ENCODE data around the gene RRP12.
"Not testable (repeated sequence)": the region's sequence is repeated elsewhere in the genome, so short reads cannot be mapped to it uniquely, and the experiment has no call there.

The RRP12 gene

DNA sequence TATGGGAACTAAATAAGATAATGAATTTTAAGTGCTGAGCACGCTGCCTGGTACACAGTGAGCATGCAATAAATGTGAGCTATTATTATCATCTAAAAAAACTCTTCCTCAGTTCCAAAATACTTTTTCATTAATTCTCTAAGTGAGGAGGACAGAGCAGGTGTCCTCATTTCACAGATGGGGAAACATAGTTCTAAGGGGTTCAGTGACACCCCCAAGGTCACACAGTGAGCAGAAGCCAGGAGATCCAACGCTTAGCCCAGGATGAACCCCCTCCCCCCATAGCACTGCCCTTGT, 6.8 kb upstream of the RRP12 start:
- FAIRE-seq = no peak

DNA sequence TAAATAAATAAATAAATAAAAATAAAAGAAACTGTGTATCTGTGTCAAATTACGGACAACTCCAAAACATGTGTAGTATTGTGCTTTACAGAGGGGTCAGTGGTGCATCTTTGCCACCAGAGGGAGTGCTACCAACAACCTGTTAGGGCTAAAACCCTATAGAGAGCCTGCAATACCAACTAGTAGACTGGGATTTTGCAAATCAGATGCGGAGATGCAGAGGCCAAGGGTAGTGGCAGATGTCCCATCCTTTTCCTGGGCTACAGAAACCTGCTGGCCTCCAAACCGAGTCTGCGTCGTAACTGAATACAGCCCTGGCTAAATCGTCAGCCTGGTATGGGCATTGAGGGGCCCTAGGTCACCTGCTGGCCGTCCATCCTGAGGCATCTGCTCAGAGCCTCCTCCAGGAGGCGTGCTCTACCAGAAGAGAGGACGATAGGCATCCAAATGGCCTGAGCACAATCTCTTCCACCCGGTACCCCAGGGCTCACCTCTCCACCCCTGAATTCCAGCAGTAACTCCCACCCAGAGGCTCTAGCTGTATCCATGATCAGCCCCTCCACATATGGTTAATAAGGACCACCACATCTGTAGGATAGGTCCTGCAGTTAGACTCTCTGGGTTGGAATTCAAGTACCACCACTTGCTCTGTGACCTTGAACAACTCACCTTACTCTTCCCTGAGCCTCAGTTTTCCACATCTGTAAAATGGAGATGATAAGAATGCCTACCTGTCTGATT, 6.2 kb upstream of the RRP12 start:
- no peak for FAIRE-seq

DNA sequence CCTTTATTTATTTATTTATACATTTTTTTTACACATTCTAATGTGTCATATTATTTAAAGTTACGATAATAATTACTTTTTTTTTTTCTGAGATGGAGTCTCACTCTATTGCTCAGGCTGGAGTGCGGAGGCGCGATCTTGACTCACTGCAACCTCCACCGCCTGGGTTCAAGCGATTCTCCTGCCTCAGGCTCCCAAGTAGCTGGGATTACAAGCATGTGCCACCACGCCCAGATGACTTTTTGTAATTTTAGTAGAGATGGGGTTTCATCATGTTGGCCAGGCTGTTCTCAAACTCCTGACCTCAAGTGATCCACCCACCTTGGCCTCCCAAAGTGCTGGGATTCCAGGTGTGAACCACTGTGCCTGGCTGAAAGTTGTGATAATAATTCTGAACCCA, 5.3 kb upstream of the RRP12 start:
- FAIRE-seq = not testable (repeated sequence)

DNA sequence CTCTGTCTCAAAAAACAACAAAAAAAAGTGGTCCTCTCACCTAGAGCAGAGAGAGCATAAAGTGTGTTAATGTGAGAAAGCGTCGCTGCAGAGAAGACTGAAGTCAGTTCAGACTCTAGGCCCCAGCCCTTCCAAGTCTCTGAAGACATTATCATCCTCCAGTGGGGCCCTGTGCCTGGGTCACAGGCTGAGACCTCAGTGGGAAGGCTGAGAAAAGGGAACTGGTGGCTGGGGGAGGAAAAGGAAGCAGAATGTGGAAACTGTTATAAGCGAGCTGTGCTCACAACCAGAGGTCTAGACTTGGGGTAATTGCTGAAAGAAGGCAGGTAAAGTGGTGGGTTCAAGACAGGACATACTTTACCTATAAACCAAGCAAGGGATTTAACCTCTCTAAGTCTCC, 4.9 kb upstream of the RRP12 start:
- no peak for FAIRE-seq

DNA sequence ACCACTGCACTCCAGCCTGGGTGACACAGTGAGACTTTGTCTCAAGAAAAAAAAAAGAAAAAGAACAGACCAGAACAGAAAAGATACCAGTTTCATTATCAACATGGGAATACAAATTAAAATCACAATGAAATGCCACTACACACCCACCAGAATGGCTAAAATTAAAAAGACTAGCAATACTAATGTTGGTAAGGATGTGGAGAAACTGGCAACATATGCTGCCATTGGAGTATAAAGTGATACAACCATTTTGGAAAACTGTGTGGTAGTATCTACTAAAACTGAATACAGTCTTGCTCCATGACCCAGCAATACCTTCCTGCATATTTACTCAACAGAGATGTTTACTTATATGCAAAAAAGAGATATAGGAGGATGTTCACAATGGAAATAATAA, 2.9 kb upstream of the RRP12 start:
- no peak for FAIRE-seq

DNA sequence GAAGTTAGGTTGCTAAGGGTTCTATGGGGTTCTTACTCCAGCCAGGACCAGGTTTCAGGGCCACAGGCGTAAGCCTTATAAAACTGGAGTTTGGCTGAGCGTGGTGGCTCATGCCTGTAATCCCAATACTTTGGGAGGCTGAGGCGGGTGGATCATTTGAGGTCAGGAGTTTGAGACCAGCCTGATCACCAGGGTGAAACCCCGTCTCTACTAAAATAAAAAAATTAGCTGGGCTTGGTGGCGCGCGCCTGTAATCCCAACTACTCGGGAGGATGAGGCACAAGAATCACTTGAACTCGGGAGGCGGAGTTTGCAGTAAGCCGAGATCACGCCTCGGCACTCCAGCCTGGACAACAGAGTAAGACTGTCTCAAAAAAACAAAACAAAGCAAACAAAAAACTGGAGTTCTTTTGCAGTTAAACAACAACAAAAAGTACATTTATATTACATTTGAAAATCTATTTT, 347 bp upstream of the RRP12 start:
- FAIRE-seq = no peak

DNA sequence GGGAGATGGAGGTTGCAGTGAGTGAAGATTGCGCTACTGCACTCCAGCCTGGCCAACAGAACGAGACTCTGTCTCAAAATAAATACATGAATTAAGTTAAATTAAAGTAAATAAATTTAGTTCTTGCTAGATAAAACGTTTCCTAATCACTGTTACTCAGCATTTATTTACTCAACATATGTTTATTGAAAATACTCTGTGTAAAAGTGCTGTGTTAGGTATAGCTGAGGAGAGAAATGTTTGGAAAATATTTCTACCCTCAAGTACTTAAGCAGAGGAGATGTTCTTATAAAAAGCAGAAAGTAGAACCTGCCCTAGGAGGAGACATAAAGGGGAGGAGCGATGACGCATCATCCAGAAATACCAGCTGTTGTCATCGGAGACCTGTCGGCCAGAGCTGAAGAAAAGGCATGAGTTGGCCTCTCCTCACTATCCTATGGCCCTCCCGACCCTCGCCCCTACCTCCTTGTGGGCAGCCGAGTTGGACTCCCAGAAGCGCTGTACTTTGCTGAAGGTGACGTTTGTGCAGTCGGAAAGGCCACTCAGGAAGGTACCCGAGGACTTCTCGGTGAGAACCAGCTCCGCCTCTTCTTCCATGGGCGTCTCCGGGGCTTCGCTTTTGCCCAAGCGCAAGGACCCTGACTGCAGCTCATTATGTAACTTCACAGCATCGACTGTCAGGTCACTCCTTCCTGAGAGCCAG, 1.1 kb downstream of the RRP12 start:
- FAIRE-seq = no peak

DNA sequence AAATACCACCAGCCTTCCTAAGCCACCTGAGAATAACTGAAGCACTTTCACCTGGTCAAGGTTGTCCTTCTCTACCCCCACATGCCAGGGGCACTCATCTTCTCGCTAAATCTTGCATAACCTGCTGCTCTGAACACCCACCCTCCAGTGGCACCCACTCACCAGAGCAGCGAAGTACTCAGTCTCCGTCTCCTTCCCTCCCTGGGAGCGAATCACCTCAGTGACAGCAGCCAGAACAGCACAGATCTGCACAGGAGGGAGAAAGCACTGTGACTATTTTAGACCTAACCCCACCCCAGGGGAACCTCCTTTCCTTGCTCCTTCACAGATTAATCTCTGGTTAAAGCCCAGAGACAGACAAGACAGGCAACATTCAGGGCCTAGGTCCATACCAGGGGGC, 5.1 kb downstream of the RRP12 start:
- FAIRE-seq = no peak

DNA sequence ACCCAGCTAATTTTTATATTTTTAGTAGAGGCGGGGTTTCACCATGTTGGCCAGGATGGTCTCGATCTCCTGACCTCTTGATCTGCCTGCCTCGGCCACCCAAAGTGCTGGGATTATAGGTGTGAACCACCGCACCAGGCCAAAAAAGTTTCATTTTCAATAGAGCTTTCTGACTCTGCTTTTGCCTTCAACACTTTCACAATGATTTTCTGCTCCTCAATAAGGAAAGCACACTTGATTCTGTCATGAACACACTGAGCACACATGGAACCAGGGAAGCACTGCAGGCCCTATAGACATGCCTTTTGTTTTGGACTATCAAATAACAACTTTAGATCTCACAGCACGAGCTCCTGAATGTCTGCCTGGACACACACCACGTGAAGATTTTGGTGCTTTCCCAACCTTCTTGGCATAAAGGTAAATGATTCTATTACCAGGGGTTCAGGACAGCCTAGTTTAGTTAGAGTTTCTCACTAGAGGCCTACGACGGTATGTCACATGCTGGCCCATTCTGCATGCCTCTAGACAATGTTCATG, 8.0 kb downstream of the RRP12 start:
- FAIRE-seq = no peak

DNA sequence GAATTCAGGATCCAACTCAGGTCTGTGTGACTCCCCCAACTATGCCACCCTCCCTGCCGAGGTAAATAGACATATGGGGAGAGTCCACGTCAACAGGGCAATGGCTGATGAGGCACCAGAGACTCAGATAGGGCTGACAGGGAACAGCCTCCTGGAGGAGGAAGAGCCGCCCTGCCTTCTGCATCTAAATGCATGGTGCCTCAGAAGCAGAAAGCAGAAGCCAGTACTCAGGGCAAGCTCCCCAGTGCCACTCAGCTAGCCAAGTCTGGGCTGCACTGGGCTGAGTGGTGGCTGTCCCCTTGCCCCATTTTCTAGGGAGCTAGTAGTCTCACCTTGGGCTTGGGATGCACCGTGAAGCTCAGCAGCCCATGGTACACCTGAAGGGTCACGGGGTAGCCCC, 11.0 kb downstream of the RRP12 start:
- FAIRE-seq = no peak

DNA sequence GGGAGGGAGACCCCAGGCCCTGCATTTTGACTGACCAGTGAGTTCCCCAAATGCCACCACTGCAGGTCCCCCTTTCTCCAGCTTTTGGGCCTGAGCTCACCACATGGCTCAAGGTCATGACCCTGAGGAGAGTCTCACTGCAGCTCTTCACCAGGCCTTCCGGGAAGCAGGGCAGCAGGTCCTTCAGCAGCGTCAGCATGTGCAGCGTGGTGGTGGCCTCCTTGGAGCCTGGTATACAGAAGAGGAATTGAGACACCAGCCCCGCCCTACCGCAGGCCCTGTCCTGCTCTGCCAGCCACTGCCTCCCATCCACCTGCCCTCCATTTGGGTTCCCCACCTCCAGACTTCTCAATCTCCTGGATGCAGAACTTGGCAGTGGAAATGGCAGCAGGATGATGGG, 13.0 kb downstream of the RRP12 start:
- no peak for FAIRE-seq

DNA sequence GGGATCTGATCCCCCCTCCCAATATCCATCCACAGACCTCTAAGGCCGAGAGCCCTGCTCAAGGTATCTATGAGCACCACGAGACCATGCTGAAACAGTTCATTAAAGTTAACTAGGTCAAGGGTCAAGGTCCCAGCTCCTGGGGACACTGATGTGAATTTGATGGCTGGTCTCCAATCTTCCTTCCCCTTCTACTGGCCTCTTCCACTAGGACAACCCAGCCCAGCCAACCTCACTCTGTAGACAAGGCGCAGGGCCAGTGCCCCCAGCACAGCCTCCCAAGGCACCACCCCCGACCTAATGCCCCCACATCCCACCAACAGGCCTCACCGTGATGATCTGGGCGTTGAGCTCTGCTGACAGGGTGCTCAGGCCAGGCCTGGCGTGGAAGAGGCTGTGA, 15.6 kb downstream of the RRP12 start:
- no peak for FAIRE-seq

DNA sequence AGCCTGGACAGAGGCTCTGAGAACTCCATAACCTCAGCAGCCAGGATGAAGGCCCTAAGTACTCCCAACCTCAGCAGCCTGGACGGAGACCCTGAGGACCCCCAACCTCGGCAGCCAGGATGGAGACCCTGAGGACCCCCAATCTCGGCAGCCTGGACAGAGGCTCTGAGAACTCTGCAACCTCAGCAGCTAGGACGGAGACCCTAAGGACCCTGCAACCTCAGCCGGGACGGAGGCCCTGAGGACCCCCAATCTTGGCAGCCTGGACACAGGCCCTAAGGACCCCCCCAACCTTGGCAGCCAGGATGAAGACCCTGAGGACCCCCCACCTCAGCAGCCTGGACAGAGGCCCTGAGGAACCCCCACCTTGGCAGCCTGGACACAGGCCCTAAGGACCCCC, 16.5 kb downstream of the RRP12 start:
- no peak for FAIRE-seq

DNA sequence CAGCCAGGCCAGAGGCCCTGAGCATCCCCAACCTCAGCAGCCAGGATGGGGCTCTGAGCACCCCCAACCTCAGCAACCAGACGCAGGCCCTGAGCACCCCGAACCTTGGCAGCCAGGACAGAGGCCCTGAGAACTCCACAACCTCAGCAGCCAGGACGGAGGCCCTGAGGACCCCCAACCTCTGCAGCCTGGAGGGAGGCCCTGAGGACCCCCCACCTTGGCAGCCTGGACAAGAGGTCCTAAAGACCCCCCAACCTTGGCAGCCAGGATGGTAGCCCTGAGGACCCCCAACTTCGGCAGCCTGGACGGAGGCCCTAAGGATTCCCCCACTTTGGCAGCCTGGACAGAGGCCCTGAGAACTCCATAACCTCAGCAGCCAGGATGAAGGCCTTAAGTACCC, 17.0 kb downstream of the RRP12 start:
- FAIRE-seq = no peak

DNA sequence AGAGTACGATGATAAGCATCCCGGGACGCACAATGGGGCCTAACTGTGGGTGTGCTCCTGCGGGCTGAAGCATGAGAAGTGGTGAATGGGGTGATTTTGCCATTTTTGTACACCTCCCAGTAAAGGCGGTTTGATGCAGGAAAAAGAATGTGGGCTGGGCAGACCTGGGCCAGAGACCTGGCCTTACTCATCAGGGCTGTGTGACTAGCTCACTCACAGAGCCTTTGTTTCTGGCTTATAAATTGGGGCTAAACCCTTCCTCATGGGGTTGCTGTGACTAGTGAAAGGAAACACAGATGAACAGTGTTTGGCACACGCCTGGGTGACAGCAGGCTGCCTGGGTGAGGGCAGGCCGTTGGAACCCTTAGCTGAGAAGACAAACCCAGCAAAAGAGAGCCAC, 18.0 kb downstream of the RRP12 start:
- FAIRE-seq = no peak

DNA sequence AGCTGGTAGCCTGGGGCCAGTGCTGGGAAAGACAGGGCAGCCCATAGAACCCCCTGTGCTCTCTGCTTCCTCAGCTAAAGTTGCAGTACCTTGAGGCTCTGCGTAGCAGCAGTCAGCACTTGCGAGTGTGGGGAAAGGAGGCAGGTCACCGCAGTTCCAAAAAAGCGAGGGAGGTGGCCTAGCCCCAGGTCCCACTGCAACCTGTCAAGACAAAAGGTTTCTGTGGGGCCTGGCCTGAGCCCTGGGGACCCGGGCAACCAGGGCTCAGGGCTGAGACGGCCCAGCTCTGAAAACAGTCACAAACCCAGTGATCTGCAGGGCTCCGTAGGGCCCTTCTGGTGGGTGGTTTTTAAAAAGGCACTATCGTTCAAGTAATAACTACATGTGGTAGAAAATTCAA, 19.5 kb downstream of the RRP12 start:
- FAIRE-seq = no peak

DNA sequence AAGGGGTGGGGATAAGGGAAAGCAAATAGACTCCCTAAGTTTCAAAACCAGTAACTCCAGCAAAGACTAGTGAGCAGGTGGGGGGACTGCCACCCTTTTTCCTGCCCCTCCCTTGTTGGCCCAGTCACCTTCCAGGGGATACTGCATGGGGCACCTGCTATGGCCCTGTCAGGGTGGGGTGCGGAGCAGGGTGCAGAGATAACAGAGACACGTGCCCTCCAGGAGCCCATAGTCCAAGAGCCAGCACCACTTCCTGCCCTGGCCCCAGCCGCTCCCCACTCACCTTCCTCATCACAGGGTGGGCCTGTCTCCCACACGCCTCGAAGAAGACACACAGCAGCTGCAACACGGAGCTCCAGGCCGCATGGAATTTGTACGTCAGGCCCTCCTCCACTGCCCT, 20.6 kb downstream of the RRP12 start:
- no peak for FAIRE-seq

DNA sequence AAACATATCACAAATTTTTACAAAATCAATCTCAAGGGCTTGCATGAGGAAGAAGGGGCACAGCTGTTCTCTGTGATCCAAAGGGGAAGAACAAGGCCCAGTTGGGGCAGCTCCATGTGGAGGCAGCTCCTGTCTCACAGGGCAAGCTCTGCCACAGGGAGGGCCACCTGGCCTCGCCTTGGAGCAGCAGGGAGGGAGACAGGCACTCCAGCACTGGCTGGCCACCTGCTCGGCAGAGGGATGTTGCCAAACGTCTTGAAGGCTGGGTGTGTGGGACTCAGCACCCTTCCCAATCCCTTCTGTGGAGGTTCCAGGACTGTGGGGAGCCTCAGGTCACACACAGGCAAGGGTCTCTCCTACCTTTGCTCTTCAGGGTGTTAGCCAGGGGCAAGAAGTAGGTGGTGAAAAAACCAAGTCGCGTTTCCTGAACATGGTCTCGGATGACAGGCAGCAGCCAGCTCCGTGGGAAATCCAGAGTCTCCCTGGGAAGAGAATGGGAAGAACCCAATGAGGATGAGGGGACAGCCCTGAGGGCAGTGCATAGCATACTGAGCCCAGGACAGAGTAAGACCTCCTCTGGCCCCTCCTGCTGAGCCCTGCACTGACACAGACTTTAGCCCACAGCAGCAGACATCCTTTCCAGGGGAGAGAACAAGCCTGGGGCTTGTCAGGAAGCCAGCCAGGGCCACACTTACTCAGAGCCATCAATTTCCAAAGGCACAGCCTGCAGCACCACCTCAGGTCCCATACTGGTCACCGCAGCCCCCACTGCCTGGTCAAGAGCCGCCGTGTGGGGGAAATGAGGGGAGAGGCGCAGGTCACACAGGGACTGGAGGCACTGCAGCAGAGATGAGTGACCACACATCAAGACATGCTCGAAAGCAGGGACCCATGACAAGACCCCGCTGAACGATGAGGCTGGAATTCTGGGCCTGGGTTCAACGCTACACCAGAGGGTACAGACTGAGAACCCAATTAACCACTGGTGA, 21.9 kb downstream of the RRP12 start:
- no peak for FAIRE-seq

DNA sequence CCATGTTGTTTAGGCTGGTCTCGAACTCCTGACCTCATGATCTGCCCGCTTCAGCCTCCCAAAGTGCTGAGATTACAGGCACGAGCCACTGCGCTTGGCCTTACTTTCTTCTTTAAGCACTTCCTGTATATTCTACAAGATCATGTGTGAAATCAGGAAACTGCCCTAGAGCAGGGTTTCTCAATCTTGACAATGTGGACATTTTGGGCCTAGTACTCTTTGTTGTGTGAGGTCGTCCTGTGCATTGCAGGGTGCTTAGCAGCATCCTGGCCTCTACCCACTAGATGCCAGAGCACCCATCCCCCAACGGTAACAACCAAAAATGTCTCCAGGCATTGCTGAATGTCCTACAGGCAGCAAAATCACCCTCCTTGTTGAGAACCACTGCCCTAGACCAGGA, 24.7 kb downstream of the RRP12 start:
- no peak for FAIRE-seq

DNA sequence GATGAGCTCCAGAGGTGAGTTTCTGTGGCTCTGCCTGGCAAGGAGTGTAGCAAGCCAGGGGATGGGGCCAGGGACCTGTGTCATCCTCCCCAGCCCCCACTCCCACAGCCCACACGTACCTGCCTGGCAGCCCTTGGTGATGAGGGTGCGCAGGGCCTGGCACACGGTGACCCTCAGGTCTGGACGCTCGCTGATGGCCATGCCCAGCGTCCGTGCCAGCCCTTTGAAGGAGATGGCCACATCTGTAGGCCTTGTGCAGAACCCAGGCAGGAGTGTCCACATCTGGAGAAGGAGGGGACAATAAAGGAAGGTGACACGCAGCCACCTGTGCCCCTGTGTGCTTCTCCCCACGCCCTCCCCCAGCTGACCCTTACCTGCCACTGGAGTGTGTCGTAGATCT, 27.7 kb downstream of the RRP12 start:
- FAIRE-seq = no peak

DNA sequence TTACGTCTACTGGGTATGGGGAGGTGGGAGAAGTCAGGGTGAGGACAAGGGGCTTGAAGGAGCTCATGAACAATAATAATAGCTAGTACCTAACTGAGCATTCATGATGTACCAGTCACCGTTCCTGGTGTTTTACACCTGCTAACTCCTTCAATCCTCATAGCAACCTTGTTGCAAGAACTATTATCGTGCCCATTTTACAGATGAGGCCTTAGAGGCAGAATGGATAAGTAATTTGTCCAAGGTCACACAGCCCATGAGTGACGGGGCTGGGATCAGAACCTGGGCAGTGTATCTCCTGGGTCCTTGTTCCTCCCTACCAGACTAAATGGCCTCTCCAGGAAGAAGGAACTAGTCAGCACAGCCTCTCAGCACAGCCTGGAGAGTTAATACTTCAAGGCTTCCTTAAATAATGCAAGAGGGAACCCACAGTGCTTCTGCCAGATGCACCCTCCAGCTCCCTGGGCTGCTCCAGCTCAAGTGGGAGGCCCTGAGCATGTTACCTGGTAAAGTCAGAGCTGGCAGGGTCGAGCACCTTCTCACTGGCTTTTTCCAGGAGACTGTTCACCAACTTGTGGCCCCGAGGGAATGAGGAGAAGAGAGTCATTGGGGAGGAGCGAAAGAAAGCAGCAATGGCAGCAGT, 28.8 kb downstream of the RRP12 start:
- no peak for FAIRE-seq

DNA sequence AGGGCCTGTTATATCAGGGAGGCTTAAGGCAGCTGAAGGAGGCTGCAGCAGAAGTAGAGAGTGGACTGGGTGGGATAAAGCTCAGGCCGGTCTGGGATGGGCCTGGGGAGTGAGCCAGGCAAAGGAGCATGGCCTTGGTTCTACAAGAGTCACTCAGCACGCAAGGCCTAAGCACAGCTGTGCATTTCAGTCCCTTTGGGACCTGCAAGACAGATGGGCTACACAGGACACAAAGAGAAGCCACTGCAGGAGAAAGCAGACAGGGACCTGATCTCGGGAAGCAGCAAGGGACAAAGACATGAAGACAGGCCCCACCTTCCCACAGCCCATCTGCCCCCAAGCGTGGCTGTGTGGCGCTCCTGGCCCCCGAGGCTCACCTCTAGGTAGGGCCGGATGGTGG, 29.4 kb downstream of the RRP12 start:
- FAIRE-seq = no peak

DNA sequence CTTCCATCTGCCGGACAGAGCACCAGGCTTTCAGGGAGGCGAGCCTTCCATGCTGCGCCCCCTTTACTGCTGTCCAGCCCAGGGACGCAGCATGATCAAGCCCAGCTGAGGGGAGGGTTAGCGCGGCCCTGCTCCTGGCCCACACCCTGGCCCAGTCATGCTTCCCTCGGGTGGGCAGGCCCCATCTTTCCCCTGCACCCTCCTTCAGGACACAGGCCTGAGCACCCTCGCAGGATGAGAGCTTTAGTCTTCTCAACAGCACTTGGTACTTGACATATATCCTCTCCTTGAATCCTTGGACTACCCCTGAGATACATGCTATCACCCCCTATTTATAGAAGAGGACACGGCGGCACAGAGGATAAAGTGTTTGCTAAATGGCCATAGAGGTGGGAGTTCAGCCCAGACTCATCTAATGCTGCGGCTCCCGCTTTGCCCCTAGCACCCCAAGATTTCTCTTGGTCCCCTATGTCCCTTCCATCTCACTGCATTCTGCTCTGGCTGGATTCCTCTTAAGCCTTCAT, 34.0 kb downstream of the RRP12 start:
- FAIRE-seq = no peak

All from colon (tissue), 2 donors.